GM21576 (cell line): ENCODE data around the gene SH3D21.

Source experiments
- ATAC-seq: cut with Tn5 transposase; IDR thresholded peaks from one replicate; pipeline ENCODE4 v1.9.1; 2021; ENCODE audit warnings: mild to moderate bottlenecking, moderate library complexity; ENCODE audit not compliant: unreplicated experiment

Gene SH3D21

GRCh38 chr1:36303244-36303643 is 2.9 kb upstream of the SH3D21 start:
- no peak for ATAC-seq

GRCh38 chr1:36303650-36304360 is 2.4 kb upstream of the SH3D21 start:
- no peak for ATAC-seq

GRCh38 chr1:36304521-36304920 is 1.6 kb upstream of the SH3D21 start:
- no peak for ATAC-seq

GRCh38 chr1:36304970-36305914 is 926 bp upstream of the SH3D21 start:
- ATAC-seq: no peak

GRCh38 chr1:36305915-36306209 is 306 bp upstream of the SH3D21 start:
- no peak for ATAC-seq

GRCh38 chr1:36306902-36307456 is 811 bp downstream of the SH3D21 start:
- peak; percentile 91 for ATAC-seq

- no peak for ATAC-seq
Measured at GRCh38 chr1:36307601-36308330, 1.6 kb downstream of the SH3D21 start.

GRCh38 chr1:36309397-36309796 is 3.2 kb downstream of the SH3D21 start:
- ATAC-seq: no peak

GRCh38 chr1:36320291-36320761 is 14.2 kb downstream of the SH3D21 start:
- ATAC-seq: no peak

GRCh38 chr1:36320767-36321118 is 14.6 kb downstream of the SH3D21 start:
- no peak for ATAC-seq

GRCh38 chr1:36321119-36321951 is 15.2 kb downstream of the SH3D21 start:
- ATAC-seq: no peak

GRCh38 chr1:36322041-36322785 is 16.0 kb downstream of the SH3D21 start:
- ATAC-seq: no peak

GRCh38 chr1:36322786-36323635 is 16.8 kb downstream of the SH3D21 start:
- ATAC-seq: no peak

- no peak for ATAC-seq
Measured at GRCh38 chr1:36323636-36324352, 17.6 kb downstream of the SH3D21 start, which contains the start of gene EVA1B. Gene EVA1B, minus strand, starts transcription at chr1:36323645. Its CDS starts 608 bp downstream, at chr1:36323037.

- ATAC-seq: no peak
Measured at GRCh38 chr1:36324353-36324703, 18.2 kb downstream of the SH3D21 start.

- ATAC-seq: no peak
Measured at GRCh38 chr1:36326499-36326898, 20.3 kb downstream of the SH3D21 start.

GRCh38 chr1:36327421-36328087 is 21.4 kb downstream of the SH3D21 start:
- no peak for ATAC-seq

GRCh38 chr1:36328088-36328480 is 21.9 kb downstream of the SH3D21 start:
- ATAC-seq: no peak
